Left lung (tissue), 10 donors: Measurements from ENCODE around the gene MAST4. TPM values are rescaled to one million over a fixed set of nuclear protein-coding genes. Genes with fewer than 3 reads are reported as not detected.

Experiments
- ATAC-seq: fragments of 200-7000 bp; cut with Tn5 transposase; one replicate; pipeline ENCODE4 v1.9.1; 2020; ENCODE audit warnings: moderate library complexity
- DNase-seq, 4 donors: peaks; one replicate each; pipeline ENCODE4 v3.0.0-alpha.2; 2013 to 2020
- H3K27ac ChIP-seq, 2 donors: fragments of 200-600 bp; sonication (generic) in 1 of 2; one replicate each; pipeline versions ENCODE4 v1.5.0 to v1.8.0; 2020 to 2021
- H3K27me3 ChIP-seq, 2 donors: fragments of 200-600 bp; sonication (generic) in 1 of 2; one replicate each; pipeline versions ENCODE4 v1.5.0 to v1.8.0; 2020 to 2021
- H3K36me3 ChIP-seq, 2 donors: fragments of 200-600 bp; sonication (generic) in 1 of 2; one replicate each; pipeline versions ENCODE4 v1.5.0 to v1.8.0; 2020 to 2021
- H3K4me1 ChIP-seq, 2 donors: fragments of 200-600 bp; one replicate each; pipeline ENCODE4 v1.8.0; 2021
- H3K4me3 ChIP-seq, 2 donors: fragments of 200-600 bp; sonication (generic) in 1 of 2; one replicate each; pipeline versions ENCODE4 v1.5.0 to v1.8.0; 2020 to 2021; ENCODE audit warnings: mild to moderate bottlenecking in 1 of 2
- H3K9me3 ChIP-seq, 2 donors: fragments of 200-600 bp; sonication (generic) in 1 of 2; one replicate each; pipeline versions ENCODE4 v1.5.0 to v1.8.0; 2020 to 2021
- intact Hi-C, 2 donors: fragments of 100-400 bp; cut with DNase I; formaldehyde crosslinking; loops; one replicate each; pipeline versions ENCODE4 v1.11.2 to v1.14.2; 2022
- polyA plus RNA-seq, 6 donors: library from polyadenylated mRNA; unstranded; fragments of 120-200 nt; gene quantifications; one replicate each; pipeline ENCODE4 v1.2.1, GENCODE V29; 2013; ENCODE audit not compliant: insufficient read length in 6 of 6
- total RNA-seq, 2 donors: library from RNA; stranded (reverse); fragmentation: NEBNext Ultra II Directional; extraction: Animal tissue kit (Norgen Biotek cat#: 25700); gene quantifications; one replicate each; pipeline ENCODE4 v1.2.1, GENCODE V29; 2021
- TF ChIP-seq, protein P1 (sequence below), 2 donors: fragments of 200-600 bp; sonication (generic) in 1 of 2; IDR thresholded peaks; one replicate each; pipeline versions ENCODE4 v1.5.0 to v1.8.0; 2021; ENCODE audit warnings: antibody characterized with exemption in 2 of 2
- donor health status: DM: no; HTN: yes; CAD: no.
- donor health status: DM: no; HTN: no; CAD: no.

Gene MAST4
- total and polyA plus RNA-seq, 8 donors, result 47.7 to 57.6 (median 53.0) TPM

DNA sequence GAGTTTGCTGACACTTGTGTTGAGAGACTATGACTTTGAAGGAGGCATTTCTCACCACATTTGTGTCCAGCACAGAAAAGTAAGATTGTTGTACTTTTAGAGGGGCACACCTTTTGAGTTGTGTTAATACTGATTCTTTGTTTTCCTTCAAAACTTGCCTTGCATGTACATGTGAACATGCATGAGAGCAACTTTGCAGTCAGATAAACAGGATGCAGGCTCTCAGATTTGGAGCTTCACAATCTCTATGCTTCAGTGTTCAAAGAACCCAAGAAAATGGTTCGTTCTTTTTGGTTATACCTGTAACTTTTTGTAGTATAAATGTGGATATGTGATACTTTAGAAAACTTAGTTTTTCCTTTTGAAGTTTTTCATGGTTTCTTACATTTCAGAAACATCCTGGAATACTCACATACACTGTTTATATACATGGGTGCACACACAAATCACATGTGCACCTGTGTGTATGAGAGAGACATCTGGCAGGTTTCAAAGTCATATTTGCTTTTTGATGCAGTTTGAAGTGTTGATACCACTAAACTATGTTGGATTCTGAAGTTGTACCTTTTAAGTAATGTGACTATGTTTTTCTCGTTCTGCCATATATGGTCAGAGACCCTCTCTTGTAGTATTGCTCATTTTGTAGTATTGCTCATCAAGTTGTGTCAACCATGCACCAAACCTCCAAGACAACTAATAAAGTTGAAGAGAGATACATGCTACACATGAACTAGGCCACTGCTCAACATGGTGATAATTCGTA lies 409.7 kb downstream of the MAST4 start:
- no peaks in the 10 kb centered on the region for H3K36me3 ChIP-seq
- DNase-seq, result no peak
- peaks cover 11 to 29% of the 10 kb centered on the region in 2 donors for H3K4me1 ChIP-seq
- no peaks in the 10 kb centered on the region for H3K9me3 ChIP-seq
- TF ChIP-seq, protein P1, sequence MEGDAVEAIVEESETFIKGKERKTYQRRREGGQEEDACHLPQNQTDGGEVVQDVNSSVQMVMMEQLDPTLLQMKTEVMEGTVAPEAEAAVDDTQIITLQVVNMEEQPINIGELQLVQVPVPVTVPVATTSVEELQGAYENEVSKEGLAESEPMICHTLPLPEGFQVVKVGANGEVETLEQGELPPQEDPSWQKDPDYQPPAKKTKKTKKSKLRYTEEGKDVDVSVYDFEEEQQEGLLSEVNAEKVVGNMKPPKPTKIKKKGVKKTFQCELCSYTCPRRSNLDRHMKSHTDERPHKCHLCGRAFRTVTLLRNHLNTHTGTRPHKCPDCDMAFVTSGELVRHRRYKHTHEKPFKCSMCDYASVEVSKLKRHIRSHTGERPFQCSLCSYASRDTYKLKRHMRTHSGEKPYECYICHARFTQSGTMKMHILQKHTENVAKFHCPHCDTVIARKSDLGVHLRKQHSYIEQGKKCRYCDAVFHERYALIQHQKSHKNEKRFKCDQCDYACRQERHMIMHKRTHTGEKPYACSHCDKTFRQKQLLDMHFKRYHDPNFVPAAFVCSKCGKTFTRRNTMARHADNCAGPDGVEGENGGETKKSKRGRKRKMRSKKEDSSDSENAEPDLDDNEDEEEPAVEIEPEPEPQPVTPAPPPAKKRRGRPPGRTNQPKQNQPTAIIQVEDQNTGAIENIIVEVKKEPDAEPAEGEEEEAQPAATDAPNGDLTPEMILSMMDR (IDR thresholded peaks at IDR 0.05), result no peak
- no peak for ATAC-seq
- peak overlapping the region; percentile 36 to 49 for H3K4me3 ChIP-seq
- H3K27me3 ChIP-seq, result no peaks in the 10 kb centered on the region
- peak overlapping the region; percentile 9 to 85 for H3K27ac ChIP-seq
- intact Hi-C loops, result no loop called here

DNA sequence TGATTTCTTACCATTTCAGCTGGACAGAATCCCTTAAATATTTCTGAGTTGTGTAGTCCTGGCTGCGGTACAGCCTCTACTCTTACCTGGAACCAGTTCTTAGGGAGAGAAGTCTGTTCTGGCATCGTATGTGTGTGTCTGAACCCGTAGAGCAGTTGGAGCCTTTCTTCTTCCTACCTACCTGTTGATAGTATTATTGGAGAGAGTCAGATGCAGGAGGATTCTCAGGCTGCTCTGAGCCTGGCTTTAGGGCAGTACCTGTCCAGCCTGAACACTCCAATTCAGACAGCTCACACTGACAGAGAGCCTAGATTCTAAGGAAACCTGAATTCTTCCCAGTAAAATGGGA lies 410.3 kb downstream of the MAST4 start:
- no peaks in the 10 kb centered on the region for H3K36me3 ChIP-seq
- H3K4me1 ChIP-seq, result peaks cover 15 to 32% of the 10 kb centered on the region in 2 donors
- peak overlapping the region; percentile 36 to 49 for H3K4me3 ChIP-seq

DNA sequence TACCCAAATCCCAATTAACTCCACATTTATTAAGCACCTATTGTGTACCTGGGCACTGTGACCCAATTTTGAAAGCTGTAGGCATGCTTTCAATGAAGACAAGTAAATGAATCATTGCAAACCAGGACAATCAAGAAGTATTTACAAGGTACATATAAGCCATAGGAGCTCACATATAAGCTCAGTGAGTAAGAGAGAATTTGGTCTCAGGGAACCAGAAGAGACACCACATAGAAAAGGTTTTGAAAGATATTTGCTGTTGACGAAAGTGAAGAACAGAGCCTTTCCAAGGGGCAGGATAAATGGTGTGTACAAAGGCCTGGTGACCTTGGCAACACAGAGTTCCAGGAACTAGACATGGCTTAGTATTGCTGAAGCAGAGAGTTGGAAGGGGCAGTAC lies 412.8 kb downstream of the MAST4 start:
- no peaks in the 10 kb centered on the region for H3K9me3 ChIP-seq
- H3K4me1 ChIP-seq, result peaks cover 16 to 31% of the 10 kb centered on the region in 2 donors
- ATAC-seq (no peak), DNase-seq (no peak)
- no peaks in the 10 kb centered on the region for H3K27me3 ChIP-seq
- H3K4me3 ChIP-seq, result no peak overlapping the region
- no peak overlapping the region for H3K27ac ChIP-seq
- H3K36me3 ChIP-seq, result no peaks in the 10 kb centered on the region
- intact Hi-C loops, result no loop called here
- TF ChIP-seq, protein P1 (IDR thresholded peaks at IDR 0.05), result no peak

More for the DNA sequence above, 410.3 kb downstream of the MAST4 start:
- intact Hi-C loops, result no loop called here
- Histone ChIP-seq H3K27ac (peak overlapping the region in 1 of 2 donors; percentile 9), H3K27me3 (no peaks in the 10 kb centered on the region), H3K9me3 (no peaks in the 10 kb centered on the region)
- TF ChIP-seq, protein P1 (IDR thresholded peaks at IDR 0.05), result no peak
- ATAC-seq (no peak), DNase-seq (no peak)

DNA sequence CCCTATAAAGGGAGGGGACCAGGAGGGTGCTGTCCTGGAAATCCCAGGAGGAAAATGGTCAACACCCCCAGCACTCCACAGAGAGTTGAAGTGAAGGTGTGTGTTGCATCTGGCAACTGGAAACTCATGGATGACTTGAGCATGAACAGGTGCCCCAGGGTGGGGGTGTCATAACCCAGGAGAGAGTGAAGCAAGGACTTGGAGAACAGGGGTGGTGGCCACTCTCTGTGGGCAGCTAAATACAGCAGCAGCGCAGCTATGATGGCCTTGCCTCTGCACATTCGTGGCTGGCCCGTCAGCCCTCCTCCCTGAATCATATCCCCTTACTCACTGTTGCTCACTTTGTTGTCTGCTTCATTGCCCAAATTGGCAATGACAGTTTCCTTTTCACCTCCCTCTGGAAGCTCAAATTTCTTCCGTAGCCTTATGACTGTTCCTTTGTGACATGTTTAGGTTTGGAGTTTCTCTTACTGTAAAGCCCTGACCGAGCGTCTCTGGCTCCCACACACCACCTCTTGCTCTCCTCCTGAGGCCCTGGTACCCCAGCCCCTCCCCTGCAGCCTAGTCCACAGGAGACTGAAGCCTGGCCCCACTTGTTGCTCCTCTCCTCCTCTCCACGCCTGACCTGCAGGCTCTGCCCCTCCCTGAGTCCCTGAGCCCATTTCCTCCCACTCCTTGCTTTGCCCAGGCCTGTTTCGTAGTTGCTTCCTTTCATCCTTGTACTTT lies 414.7 kb downstream of the MAST4 start:
- Histone ChIP-seq H3K9me3 (no peaks in the 10 kb centered on the region), H3K4me1 (peaks cover 23 to 34% of the 10 kb centered on the region in 2 donors), H3K27me3 (no peaks in the 10 kb centered on the region), H3K27ac (peak overlapping the region; percentile 39 to 64), H3K4me3 (no peak overlapping the region), H3K36me3 (no peaks in the 10 kb centered on the region)
- peak; percentile 12 for ATAC-seq
- intact Hi-C loops, result no loop called here
- TF ChIP-seq, protein P1 (IDR thresholded peaks at IDR 0.05), result no peak
- DNase-seq, result no peak

DNA sequence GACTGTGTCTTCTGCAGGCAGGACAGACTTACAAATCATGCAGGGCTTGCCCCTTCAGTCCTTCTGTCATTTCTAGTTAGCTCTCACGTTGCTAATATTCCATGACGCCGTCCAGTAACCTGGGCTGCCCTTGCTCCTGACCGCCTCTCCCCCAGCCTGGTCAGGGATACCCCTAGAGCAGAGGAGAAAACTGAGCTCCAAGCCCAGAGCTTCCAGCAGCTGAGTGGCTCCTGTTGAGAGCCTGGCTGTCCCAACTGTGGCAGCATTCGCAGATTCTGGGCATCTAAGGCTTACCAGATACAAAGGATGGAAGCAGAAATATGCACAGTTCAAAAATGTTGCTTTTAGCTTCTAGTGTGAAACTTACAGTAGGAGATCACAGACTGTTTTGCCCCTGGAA lies 415.2 kb downstream of the MAST4 start:
- H3K4me1 ChIP-seq, result peaks cover 23 to 35% of the 10 kb centered on the region in 2 donors
- intact Hi-C loops, result no loop called here

More for the DNA sequence above, 415.2 kb downstream of the MAST4 start:
- no peak for DNase-seq
- Histone ChIP-seq H3K27ac (peak overlapping the region; percentile 39 to 64), H3K4me3 (no peak overlapping the region), H3K27me3 (no peaks in the 10 kb centered on the region), H3K9me3 (no peaks in the 10 kb centered on the region), H3K36me3 (no peaks in the 10 kb centered on the region)
- ATAC-seq, result no peak
- TF ChIP-seq, protein P1 (IDR thresholded peaks at IDR 0.05), result no peak
